HG02884 (cell line): ENCODE measurements around the gene C9orf152.

ENCODE experiments used
- ATAC-seq: cut with Tn5 transposase; IDR thresholded peaks from one replicate; pipeline ENCODE4 v1.9.1; 2021; ENCODE audit warnings: mild to moderate bottlenecking, moderate library complexity; ENCODE audit not compliant: unreplicated experiment

C9orf152 gene

DNA sequence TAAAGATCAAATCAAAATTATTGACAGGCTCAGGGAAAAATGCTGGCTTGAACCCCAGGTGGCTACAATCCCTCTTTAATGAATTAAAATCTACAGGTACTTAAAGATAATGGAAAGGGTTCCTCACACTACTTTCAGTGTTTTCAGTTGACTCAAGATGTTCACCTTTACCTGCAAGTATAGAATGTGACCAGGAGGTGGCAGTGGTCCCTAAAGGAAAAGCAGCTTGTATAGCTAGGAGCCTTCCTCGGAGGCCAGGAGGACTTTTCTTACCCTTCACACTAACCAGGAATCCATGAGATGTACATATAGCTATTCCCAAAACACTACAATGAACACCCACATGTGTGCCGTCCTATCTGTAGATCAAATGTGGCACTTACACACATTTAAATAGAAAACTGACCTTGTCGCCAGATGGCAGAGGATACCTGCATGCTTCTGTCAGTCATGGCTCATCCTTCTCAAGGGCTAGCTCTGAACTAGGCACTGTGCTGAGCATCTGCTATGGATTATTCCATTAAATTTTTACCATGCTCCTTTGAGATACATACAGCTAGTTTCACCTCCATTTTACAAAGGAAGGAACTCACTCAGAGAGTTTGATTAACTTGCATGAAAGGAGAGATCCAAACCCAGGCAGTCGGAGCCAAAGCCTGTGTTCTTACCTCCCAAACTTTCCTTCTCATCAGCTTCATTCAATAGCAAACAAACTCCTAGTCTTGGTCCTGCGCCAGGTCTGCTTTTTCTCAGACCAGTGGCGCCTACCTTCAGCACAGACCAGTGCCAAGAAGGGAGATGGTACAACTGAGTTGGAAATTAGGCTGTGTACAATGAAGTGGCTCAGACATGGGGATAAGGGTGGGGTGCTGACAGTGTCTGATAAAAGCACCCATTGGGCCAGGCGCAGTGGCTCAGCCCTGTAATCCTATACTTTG, 24.5 kb downstream of the C9orf152 start:
- ATAC-seq = peak; percentile 78

DNA sequence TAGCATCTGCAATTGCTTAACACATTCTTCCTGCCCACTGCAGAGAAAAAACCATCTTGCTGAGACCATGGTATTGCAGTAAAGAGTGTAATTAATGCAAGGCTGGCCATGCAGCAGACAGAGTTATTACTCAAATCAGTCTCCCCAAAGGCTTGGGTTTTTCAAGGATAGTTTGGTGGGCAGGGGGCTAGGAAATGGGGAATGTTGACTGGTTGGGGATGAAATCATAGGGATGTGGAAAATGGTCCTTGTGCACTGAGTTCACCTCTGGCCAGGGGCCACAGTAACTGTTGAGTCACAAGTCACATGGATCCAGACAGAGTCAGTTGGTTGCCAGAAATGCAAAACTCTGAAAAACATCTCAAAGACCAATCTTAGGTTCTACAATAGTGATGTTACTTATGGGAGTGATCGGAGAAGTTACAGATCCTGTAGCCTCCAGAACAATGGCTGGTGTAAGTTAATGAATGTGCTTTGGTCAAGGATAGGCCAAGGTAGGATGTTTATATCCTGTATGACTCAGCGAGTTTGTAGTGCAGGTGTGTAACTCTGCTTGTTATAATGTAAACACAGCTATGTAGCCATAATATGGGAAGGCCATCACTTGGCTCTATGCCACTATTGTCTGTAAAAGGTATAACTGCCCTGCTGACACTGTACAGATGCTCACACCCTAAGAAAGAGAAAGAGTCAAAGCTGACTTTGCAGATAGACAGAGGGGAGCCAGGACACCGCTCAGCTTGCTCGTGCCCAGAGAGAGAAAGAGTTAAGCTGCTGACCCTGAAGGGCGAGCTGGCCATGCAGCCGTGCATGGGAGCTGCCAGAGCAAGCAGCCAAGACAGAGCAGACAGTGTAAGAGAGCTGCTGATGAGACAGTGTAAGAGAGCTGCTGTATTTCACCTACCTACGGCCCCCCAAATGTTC, 27.2 kb downstream of the C9orf152 start:
- no peak for ATAC-seq

DNA sequence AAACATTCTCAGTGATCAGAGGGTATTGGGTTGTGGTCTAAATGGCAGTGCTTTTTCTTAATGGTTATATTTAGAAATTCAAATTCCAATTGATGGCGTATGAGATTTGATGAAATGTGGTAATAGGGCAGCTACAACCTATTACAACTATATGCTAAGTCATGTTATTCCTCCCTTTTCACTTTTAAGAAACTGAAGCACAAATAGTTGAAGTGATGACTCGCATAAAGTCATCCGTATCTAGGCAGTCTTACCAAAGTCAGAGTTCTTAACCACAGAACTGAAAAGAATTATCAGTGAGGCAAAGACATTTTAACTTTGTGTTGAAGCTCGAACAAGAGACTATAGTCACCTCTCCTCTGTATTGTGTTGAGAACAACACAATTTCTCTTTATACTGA, 28.2 kb downstream of the C9orf152 start:
- no peak for ATAC-seq

DNA sequence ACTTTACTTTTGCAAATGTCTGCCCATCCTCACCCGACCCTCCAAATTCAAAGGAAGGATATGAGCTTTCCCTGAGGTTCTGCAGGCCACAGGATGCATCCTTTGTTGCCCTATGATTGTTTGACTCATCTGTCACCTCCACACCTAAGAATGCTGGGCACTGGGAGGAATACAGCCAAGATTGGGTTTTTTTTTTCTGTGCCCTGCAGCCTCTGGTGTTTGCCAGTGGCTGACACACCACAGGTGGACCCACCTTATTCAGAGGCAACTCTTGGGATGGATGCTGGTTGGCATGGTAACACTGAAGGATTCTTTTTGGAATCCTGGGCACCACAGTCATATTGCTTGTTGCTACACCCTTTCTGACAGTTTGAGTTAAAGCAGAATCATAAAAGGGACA, 29.7 kb downstream of the C9orf152 start:
- ATAC-seq = no peak

DNA sequence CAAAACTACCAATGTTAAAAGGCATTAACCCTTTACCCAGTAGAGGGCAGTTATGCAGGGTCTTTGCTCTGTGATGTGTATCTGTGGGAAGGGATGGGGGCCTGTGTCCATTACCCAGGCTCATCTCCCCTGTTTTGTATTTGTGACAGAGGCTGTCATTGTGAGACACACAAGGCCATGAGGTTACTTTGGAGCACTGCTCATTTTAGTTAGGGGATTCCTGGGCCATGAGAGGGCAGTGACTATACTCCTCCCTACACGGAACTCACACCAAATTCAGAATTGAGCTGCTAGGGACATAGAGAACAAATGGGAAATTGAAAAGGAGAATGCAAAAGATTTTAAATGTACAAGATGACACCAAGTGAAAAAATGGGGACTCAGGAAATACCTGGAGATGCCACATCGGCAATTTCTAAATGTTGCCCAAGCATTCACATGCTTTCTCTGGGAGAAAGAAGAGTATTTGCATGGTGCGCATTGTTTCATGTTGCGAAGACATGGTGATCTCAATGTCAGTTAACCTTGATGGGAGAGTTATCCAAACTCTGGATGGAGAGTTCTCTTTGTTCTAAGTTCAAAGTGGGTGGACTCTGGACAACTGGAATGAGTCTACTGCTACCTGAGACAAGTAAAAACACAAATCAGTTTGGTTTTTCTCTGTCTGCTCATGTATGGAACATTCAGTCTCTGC, 32.5 kb downstream of the C9orf152 start:
- ATAC-seq = no peak

DNA sequence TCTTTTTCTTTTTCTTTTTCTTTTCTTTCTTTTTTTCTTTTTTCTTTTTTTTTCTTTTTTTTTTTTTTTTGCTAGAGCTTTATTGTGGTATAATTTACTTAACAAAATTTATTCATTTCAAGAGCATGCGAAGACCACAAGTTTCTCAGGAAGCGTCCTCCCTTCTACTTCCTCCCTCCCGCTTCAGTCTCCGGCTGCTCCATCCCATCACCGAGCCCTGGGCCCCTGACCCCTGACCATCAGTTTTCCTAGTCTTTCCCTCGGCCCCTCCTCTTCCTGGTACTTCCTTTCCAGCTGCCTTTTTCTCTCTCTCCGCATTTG, 34.7 kb downstream of the C9orf152 start:
- no peak for ATAC-seq

DNA sequence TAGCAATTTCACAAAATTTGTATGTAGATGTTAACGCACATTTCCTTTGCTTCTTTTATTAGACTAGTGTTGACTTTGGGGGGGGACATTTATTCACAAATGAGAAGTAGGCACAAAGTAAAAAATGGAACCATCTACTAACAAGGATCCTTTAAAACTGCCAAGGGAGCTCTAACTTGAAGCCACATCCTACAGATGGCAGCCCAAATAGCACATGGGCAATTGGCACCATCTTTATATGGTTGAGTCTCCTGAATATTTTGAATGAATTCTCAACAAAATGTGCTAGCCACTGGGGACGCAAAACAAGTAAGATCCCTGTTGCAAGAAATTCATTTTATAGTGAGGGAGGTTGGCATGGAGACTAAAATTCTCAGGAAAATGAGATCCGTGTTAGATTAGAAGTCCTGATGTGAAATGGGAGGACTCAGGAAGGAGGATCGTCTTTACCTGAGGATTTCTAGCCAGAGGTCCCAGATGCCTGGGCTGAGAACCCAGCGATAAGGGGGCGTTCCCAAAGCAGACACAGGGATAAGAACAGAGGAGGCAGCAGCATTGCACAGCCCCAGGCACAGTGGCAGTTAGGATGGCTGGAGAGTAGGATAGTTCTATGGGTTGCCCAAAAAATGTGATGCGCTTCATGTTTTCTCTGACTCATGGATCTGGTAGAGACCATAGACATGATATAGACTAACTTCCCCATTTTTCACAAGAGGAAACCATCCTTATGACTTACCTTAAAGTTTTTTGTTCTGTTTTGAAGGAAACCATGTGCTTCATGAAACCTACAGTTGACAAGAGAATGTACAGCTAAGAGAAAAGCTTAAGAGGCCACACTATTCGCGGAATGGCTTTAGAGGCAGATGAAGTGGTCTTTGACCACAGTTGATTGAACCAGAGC, 37.4 kb downstream of the C9orf152 start:
- no peak for ATAC-seq

DNA sequence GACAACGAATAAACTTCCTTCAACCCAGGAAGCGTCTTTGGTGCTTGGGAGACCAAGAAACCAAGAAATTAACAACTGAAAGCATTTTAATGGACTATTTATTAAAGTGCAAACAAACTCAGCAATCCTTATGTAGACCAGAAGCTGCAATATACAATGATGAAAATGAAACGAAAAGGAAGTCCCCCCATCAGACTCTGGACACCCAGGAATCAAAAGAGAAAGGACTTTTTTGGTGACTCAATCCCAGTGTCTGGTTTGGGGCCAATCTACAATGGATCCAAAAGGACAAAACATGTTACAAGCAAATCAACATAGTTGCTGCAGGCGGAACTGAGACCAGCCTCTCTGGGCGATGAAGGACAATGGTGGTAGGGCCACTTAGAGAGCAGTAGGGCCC, 39.5 kb downstream of the C9orf152 start:
- no peak for ATAC-seq

DNA sequence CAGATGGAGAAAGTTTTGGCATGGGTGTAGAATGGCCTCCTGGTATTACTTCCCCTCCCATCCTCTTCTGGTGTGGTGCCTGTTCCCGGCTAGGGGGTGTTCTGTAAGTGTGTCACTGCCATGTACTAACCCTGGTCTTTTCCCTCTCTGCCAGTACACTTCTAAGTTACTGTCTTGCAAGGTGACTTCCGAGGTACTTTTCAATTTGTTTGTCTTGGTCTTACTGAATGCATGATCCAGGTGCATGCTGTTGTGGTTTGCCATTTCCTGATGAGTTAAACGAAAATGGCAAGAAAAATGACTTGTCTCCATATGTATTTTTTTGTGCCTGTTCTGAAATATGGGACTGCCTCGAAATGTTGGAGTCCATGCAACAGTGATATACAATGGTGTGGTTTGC, 46.0 kb downstream of the C9orf152 start:
- peak; percentile 45 for ATAC-seq

DNA sequence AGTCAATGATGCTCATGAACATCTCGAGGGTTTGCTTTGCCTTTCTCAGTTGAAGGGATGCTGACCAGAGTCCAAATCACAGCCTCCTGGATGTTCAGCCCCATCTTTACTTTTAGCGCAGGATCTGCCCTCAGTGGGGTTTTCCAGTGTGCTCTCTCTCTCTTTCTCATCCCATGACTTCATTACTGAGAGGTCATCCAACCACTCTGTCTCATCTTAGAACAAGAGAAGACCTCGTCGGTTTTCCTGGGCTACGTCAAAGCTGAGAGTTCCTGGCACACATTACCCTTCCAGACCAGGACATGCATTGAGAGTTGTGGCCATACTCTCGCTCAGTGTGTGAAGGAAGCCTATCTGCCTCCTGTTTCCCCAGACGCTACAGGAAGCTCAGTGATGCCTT, 47.3 kb downstream of the C9orf152 start:
- ATAC-seq = no peak

DNA sequence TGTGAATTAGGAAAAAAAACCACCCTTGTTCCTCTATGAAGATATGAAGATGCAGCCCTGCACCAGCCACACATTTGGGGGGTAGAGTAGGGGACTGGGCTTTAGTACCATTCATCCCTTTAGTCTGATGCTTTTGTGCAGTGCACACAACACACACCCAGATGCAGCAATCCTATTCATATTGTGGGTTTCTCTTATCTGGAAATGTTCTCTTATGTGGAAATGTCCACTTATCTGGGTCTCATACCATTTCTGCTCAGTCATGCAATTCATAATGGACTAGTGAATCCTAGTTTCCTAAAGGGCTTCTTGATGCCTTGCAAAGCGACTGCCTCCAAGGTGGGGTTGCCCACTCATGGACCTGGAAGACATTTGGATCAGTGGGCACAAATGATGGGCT, 47.8 kb downstream of the C9orf152 start:
- ATAC-seq = no peak

DNA sequence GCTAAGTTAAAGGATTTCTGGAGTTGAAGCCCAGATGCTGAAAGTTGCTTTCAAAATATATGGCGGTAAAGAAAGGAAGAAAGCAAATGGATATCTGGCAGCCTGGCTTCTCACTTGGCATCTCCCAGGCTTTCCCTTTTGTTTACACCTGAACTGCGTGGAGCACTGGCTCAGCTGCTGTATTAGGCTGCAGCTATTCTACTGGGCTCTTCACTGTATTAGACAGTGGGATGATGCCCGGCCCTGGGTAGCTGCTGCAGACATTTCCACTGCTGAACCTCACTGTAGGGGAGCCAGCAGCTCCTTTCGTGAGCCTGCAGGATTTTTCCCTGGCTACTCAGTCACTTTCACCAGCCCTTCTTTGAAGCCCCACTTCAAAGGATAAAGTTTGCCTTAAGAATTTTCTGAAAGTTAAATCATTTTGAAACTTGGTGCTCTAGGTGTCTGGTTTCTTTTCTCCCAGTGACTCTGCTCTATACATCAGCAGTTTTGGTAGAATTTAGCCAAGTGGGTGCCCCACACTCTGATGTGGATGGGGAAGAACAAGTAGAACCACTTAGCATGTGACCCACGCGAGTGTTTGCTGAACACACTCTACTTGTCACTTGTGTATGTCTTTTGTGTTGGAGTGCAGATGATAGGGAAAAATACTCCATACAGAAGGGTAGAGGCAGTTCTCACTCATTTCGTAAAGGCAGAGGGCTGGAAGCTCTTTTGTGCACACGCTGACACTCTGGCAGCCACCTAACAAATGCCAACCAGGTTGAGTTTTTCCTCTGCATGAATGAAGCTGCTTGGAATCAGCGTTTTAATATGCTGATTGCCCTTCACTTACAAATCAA, 49.9 kb downstream of the C9orf152 start:
- ATAC-seq = no peak

DNA sequence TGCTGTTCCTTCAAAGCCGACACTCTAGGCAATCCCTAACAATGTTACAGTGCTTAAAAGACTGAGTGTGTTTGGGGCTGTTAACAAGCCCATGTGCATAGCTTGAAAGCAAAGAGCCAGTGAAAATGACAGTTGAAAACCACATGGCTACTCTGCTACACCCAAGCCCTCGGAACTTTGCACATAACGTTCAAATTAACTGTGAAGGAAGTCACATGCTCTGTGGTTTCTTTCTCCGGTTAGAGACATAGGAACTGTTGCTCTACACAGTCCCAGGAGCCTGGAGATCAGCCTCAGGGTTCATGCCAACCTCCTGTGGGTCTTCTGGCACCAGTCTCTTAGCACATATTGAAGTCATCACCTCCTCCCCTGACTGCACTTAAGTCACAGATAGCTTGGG, 51.1 kb downstream of the C9orf152 start:
- peak; percentile 66 for ATAC-seq

DNA sequence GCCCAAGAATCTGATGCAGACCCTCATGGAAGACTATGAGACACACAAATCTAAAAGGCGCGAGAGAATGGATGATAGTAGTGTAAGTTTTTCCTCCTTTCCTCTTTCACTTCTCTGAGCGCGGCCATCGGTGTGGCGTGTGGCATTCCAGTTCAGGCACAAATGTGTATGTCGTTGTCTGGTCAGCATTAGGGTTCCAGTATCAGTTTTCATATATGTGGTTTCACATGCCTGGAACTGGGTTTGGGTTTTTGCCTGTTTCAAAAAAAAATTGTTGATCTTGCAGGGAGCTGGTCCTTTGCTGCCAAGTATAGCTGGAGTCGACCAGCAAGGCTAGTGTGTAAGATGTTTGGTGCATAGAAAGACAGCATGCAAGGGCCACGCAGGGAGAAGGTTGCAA, 51.5 kb downstream of the C9orf152 start:
- peak; percentile 10 for ATAC-seq

DNA sequence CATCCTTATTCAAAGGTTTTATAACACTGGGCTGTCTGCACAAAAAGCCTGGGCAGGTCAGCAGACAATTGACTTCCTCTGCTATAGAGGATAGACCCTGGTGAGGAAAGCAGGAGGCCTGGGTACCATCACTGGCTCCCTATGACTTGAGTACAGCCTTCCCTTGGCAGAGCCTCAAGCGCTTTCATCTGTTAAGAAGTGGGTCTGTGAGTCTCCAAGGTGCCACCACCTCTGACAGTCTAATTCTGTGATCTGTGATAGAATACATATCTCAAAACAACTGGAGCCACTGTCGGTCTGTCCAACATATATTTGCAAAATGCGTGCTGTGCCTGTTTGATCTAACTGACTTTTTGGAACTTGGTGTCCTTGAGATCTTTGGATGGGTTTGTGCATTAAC, 52.2 kb downstream of the C9orf152 start:
- no peak for ATAC-seq

DNA sequence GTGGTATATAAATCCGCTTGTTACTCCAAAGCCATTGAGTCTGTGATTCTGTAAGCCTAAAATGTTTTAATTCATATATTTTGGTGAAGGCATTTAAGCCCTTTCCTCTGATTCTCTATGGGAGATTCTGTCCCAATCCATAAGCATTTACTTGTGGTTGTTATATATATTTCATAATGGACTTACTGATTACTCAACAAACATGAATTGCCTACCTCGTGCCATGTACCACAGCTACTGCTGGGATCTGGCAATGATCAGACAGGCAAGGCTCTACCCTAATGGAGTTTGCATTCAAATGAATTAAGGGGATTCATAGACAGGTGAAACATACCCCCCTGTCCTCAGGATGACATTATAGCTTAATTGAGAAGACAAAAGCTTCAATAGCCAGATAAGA, 54.5 kb downstream of the C9orf152 start:
- no peak for ATAC-seq

DNA sequence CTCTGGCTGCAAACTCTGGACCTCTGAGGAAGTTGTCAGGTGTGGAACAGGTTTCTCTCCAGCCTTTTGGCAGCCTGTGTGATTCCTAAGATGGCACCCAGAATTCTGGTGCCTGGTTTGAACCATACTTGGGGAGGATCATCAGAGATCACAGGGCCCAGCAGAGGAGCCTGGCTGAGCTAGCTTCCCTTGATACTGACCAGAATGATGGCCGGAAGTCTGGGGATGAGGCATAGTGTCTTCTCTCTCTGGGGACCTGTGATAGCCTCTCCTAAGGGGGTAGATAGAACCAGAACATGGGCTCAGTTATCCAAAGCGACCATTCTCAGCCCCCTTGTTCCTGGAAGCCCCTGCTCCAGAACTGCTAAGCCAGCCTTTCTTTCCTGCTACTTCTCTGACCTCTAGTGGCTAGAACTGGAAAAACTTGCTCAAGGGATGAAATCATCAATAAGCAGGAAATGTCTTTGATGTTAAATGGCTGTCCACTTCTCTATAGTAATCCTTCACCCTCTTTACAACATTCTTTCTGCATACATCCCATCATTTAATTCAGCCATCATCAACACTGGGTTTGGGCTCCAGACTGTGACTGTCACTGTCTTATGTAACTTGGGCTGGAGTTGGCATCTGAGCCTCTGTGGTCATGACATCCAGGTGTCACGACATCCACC, 55.1 kb downstream of the C9orf152 start:
- no peak for ATAC-seq
